Testis (tissue), 2 donors: Measurements from ENCODE around the gene CNNM2.

ENCODE experiments used
- POLR2A ChIP-seq: fragments of 450-650 bp; IDR thresholded peaks from one replicate; pipeline ENCODE4 v1.6.1; 2017; ENCODE audit warnings: antibody characterized with exemption, mild to moderate bottlenecking, moderate library complexity
- TF ChIP-seq, protein P1 (sequence below), 3 experiments: fragments of 450-650 bp in 2 of 3; fragments of 200-600 bp in 1 of 3; sonication (generic) in 1 of 3; IDR thresholded peaks; one replicate each; pipeline ENCODE4 v1.5.1; 2016 to 2019; ENCODE audit warnings: antibody characterized with exemption in 3 of 3, mild to moderate bottlenecking in 2 of 3, moderate library complexity in 1 of 3

DNA sequence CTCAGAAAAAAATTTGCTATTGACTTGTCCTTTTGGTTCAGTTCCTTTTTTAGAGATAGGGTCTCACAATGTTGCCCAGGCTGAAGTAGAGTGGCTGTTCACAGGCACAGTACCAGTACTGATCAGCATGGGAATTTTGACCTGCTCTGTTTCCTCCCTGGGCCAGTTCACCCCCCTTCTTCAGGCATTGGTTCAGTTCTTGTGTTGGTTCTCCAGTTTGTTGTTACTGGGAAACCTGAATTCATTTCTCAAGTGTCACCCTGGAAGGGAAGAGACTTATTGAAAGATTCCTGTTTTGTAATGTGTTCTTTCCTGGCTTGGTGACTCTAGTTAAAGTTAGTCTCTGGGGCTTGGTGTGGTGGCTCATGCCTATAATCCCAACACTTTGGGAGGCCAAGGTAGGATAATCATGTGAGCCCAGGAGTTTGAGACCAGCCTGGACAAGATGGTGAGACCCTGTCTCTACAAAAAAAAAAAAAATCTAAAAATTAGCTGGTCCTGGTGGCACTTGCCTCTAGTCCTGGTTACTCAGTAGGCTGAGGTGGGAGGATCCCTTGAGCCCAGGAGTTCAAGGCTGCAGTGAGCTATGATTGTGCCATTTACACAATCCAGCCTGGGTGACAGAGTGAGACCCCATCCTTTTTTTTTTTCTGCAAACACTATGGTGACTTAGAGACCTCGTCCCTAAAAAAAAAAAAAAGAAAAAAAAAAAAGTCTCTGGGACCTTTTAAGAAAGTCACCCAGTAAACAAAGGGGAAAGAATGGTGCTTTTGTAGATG is 52.7 kb downstream of the CNNM2 start:
- TF ChIP-seq, protein P1, sequence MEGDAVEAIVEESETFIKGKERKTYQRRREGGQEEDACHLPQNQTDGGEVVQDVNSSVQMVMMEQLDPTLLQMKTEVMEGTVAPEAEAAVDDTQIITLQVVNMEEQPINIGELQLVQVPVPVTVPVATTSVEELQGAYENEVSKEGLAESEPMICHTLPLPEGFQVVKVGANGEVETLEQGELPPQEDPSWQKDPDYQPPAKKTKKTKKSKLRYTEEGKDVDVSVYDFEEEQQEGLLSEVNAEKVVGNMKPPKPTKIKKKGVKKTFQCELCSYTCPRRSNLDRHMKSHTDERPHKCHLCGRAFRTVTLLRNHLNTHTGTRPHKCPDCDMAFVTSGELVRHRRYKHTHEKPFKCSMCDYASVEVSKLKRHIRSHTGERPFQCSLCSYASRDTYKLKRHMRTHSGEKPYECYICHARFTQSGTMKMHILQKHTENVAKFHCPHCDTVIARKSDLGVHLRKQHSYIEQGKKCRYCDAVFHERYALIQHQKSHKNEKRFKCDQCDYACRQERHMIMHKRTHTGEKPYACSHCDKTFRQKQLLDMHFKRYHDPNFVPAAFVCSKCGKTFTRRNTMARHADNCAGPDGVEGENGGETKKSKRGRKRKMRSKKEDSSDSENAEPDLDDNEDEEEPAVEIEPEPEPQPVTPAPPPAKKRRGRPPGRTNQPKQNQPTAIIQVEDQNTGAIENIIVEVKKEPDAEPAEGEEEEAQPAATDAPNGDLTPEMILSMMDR (IDR thresholded peaks at IDR 0.05) = no peak
- no peak for TF ChIP-seq POLR2A
